HCT116 (cell line): ENCODE data around the gene DTNB. TPM values are rescaled to one million over a fixed set of nuclear protein-coding genes. Genes with fewer than 3 reads are reported as not detected.

Experiments
- ATAC-seq: fragments of 200-7000 bp; cut with Tn5 transposase; 2 replicates; pipeline ENCODE4 v1.9.1; 2020; ENCODE audit warnings: mild to moderate bottlenecking, moderate library complexity
- BruUV-seq: library from RNA; stranded (reverse); fragments of 400-500 nt; replicated peaks from 2 replicates; lab custom pipeline; 2021; lab: Mats Ljungman, UMichigan
- CTCF ChIA-PET: fragments of 300-600 bp; sonication (Branson Sonifier 250); formaldehyde crosslinking; loops from one replicate; lab custom pipeline; 2021; ENCODE audit warnings: antibody characterized with exemption; lab: Charles Lee
- POLR2A ChIA-PET: fragments of 300-600, 350-600 bp; sonication (Branson Sonifier 250); formaldehyde crosslinking; loops from one replicate; lab custom pipeline; 2021; ENCODE audit warnings: antibody characterized with exemption; lab: Charles Lee
- RAD21 ChIA-PET, 2 experiments: fragments of 300-600 bp; sonication (Branson Sonifier 250); formaldehyde crosslinking; loops; one replicate each; lab custom pipeline; 2023; ENCODE audit warnings: low total read pairs in 2 of 2; ENCODE audit not compliant: uncharacterized antibody in 2 of 2, unreplicated experiment in 2 of 2, low non-redundant PET in 1 of 2; lab: Charles Lee
- DNase-seq: peaks from one replicate; pipeline ENCODE4 v3.0.0-alpha.2; 2010; ENCODE audit warnings: low read depth, low spot score
- H2AFZ ChIP-seq: fragments of 200-600 bp; shearing (Covaris generic), sonication (generic); 2 replicates; pipeline ENCODE4 v1.6.1; 2017; ENCODE audit warnings: low read depth, mixed run types, mixed read lengths, antibody characterized with exemption, low read length; ENCODE audit not compliant: poor library complexity, severe bottlenecking
- H3K27ac ChIP-seq: 2 replicates; pipeline ENCODE4 v1.5.1; 2012; ENCODE audit warnings: low read depth, low read length
- H3K27me3 ChIP-seq: fragments of 200-600 bp; sonication (generic); 2 replicates; pipeline ENCODE4 v1.6.1; 2016; ENCODE audit warnings: mixed run types, low read length, mixed read lengths; ENCODE audit not compliant: insufficient read depth
- H3K36me3 ChIP-seq, 2 experiments: fragments of 200-500 bp in 1 of 2; fragments of 200-600 bp in 1 of 2; sonication (Bioruptor generic) in 1 of 2; sonication (generic) in 1 of 2; 2 replicates each; pipeline versions ENCODE4 v1.5.1 to v1.6.1; 2014 to 2016; ENCODE audit warnings: low read length in 2 of 2, inconsistent platforms in 1 of 2, mixed read lengths in 1 of 2, mixed run types in 1 of 2; ENCODE audit not compliant: insufficient read depth in 2 of 2, control insufficient read depth in 1 of 2
- H3K4me1 ChIP-seq, 2 experiments: fragments of 200-600 bp in 1 of 2; sonication (generic) in 1 of 2; 2 replicates each; pipeline versions ENCODE4 v1.5.1 to v1.6.1; 2012 to 2017; ENCODE audit warnings: low read length in 2 of 2, inconsistent platforms in 1 of 2, mild to moderate bottlenecking in 1 of 2, mixed read lengths in 1 of 2, mixed run types in 1 of 2, moderate library complexity in 1 of 2; ENCODE audit not compliant: insufficient read depth in 2 of 2, control insufficient read depth in 1 of 2
- H3K4me2 ChIP-seq: fragments of 200-600 bp; sonication (generic); 2 replicates; pipeline ENCODE4 v1.6.1; 2017; ENCODE audit warnings: mixed run types, low read length, mixed read lengths
- H3K4me3 ChIP-seq, 2 experiments: fragments of 200-600 bp in 1 of 2; sonication (generic) in 1 of 2; replicated peaks in 1 of 2; 2 replicates each; pipeline ENCODE4 v1.5.1; 2011 to 2016; ENCODE audit warnings: low read length in 2 of 2, control low read depth in 1 of 2, low read depth in 1 of 2, mild to moderate bottlenecking in 1 of 2, mixed read lengths in 1 of 2, mixed run types in 1 of 2
- H3K79me2 ChIP-seq: fragments of 200-600 bp; sonication (generic); 2 replicates; pipeline ENCODE4 v1.6.1; 2017; ENCODE audit warnings: mild to moderate bottlenecking, mixed run types, low read length, moderate library complexity, mixed read lengths; ENCODE audit not compliant: insufficient read depth
- H3K9ac ChIP-seq: fragments of 200-600 bp; sonication (generic); 2 replicates; pipeline ENCODE4 v1.6.1; 2016; ENCODE audit warnings: low read length, mixed read lengths
- H3K9me2 ChIP-seq: fragments of 200-600 bp; sonication (generic), shearing (Covaris generic); 2 replicates; pipeline ENCODE4 v1.6.1; 2017; ENCODE audit warnings: mixed run types, mild to moderate bottlenecking, moderate library complexity; ENCODE audit not compliant: insufficient read depth
- H3K9me3 ChIP-seq, 2 experiments: fragments of 200-500 bp in 1 of 2; fragments of 200-600 bp in 1 of 2; sonication (Bioruptor generic) in 1 of 2; sonication (generic) in 1 of 2; 2 replicates each; pipeline ENCODE4 v1.6.1; 2014 to 2017; ENCODE audit warnings: low read length in 2 of 2, mixed read lengths in 2 of 2, inconsistent platforms in 1 of 2, low read depth in 1 of 2, mild to moderate bottlenecking in 1 of 2, mixed run types in 1 of 2, moderate library complexity in 1 of 2; ENCODE audit not compliant: control insufficient read depth in 1 of 2, insufficient read depth in 1 of 2
- H4K20me1 ChIP-seq: fragments of 200-600 bp; sonication (generic), shearing (Covaris generic); 2 replicates; pipeline ENCODE4 v1.6.1; 2017; ENCODE audit warnings: mixed run types, mild to moderate bottlenecking, moderate library complexity; ENCODE audit not compliant: insufficient read depth
- CBX3 ChIP-seq: IDR thresholded peaks from 2 replicates; pipeline ENCODE4 v1.6.1; 2012; ENCODE audit warnings: low read depth
- CEBPB ChIP-seq: IDR thresholded peaks from 2 replicates; pipeline ENCODE4 v1.6.1; 2012; ENCODE audit warnings: low read depth
- EGR1 ChIP-seq: IDR thresholded peaks from 2 replicates; pipeline ENCODE4 v1.6.1; 2012; ENCODE audit warnings: low read depth
- ELF1 ChIP-seq: IDR thresholded peaks from 2 replicates; pipeline ENCODE4 v1.6.1; 2012; ENCODE audit warnings: low read depth, borderline replicate concordance
- FOSL1 ChIP-seq: IDR thresholded peaks from 2 replicates; pipeline ENCODE4 v1.6.1; 2012; ENCODE audit warnings: low read depth
- JUND ChIP-seq: IDR thresholded peaks from 2 replicates; pipeline ENCODE4 v1.6.1; 2012
- REST ChIP-seq: IDR thresholded peaks from 2 replicates; pipeline ENCODE4 v1.6.1; 2012; ENCODE audit warnings: low read depth
- SP1 ChIP-seq: IDR thresholded peaks from 2 replicates; pipeline ENCODE4 v1.6.1; 2012; ENCODE audit warnings: low read depth
- SRF ChIP-seq: IDR thresholded peaks from 2 replicates; pipeline ENCODE4 v1.6.1; 2012; ENCODE audit warnings: low read depth
- TCF7L2 ChIP-seq: IDR thresholded peaks from 2 replicates; pipeline ENCODE4 v1.7.0; 2011; ENCODE audit warnings: borderline replicate concordance, inconsistent platforms; ENCODE audit not compliant: insufficient read depth, insufficient read length; ENCODE audit errors: extremely low read depth
- YY1 ChIP-seq: IDR thresholded peaks from 2 replicates; pipeline ENCODE4 v1.6.1; 2011; ENCODE audit warnings: low read length, low read depth, moderate library complexity, mild to moderate bottlenecking; ENCODE audit not compliant: insufficient replicate concordance; ENCODE audit errors: extremely low read depth
- ZFX ChIP-seq: fragments of 450-650 bp; IDR thresholded peaks from 2 replicates; pipeline ENCODE4 v1.6.1; 2017
- intact Hi-C: fragments of 100-400 bp; cut with micrococcal nuclease; formaldehyde crosslinking; loops from 2 replicates; pipeline ENCODE4 v1.10.0; 2022
- total RNA-seq: library from RNA; stranded (reverse); gene quantifications from one replicate; pipeline ENCODE4 v1.2.1, GENCODE V29; 2021; ENCODE audit not compliant: unreplicated experiment
- TF ChIP-seq, protein P1 (sequence below): IDR thresholded peaks from 2 replicates; pipeline ENCODE4 v1.6.1; 2011; ENCODE audit warnings: mild to moderate bottlenecking, low read length, moderate library complexity; ENCODE audit not compliant: insufficient replicate concordance; ENCODE audit errors: extremely low read depth

Gene DTNB
- total RNA-seq, 1 experiment from 2014 or later: 30.2 TPM

GRCh38 chr2:25480561-25480960 lies 192.8 kb downstream of the DTNB start:
- no peaks in the 10 kb centered on the region for H3K9me2 ChIP-seq
- intact Hi-C loops: no loop called here
- H3K4me2 ChIP-seq: no peak overlapping the region
- no peak for ATAC-seq
- H3K79me2 ChIP-seq: no peaks in the 10 kb centered on the region
- RAD21 ChIA-PET: no interaction called here
- no TSS peak for BruUV-seq
- H2AFZ ChIP-seq: no peak overlapping the region
- peaks cover 0 to 3% of the 10 kb centered on the region in 2 experiments; a peak in 1 of 4 replicates for H3K9me3 ChIP-seq
- no peak for DNase-seq
- POLR2A ChIA-PET: no interaction called here
- H3K9ac ChIP-seq: no peak overlapping the region
- no peaks in the 10 kb centered on the region for H3K36me3 ChIP-seq
- no peaks in the 10 kb centered on the region for H4K20me1 ChIP-seq
- CTCF ChIA-PET: no interaction called here
- TF ChIP-seq EGR1 (no peak), TCF7L2 (no peak), FOSL1 (no peak), ELF1 (no peak), JUND (no peak), REST (no peak), YY1 (no peak), CBX3 (no peak), ZFX (no peak), SP1 (no peak), SRF (no peak), CEBPB (no peak)
- TF ChIP-seq, protein P1, sequence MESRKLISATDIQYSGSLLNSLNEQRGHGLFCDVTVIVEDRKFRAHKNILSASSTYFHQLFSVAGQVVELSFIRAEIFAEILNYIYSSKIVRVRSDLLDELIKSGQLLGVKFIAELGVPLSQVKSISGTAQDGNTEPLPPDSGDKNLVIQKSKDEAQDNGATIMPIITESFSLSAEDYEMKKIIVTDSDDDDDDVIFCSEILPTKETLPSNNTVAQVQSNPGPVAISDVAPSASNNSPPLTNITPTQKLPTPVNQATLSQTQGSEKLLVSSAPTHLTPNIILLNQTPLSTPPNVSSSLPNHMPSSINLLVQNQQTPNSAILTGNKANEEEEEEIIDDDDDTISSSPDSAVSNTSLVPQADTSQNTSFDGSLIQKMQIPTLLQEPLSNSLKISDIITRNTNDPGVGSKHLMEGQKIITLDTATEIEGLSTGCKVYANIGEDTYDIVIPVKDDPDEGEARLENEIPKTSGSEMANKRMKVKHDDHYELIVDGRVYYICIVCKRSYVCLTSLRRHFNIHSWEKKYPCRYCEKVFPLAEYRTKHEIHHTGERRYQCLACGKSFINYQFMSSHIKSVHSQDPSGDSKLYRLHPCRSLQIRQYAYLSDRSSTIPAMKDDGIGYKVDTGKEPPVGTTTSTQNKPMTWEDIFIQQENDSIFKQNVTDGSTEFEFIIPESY: no peak
- no peaks in the 10 kb centered on the region for H3K4me1 ChIP-seq
- no peak overlapping the region for H3K4me3 ChIP-seq
- H3K27me3 ChIP-seq: no peaks in the 10 kb centered on the region
- H3K27ac ChIP-seq: no peak overlapping the region
